ENCODE measurements around the gene ADGRL3.

The ADGRL3 gene

GRCh38 chr4:62028745-62029144, 828.6 kb downstream of the ADGRL3 start:
- TF ChIP-seq CTCF (IDR thresholded peaks at IDR 0.05; ENCODE audit: extremely low read depth, insufficient read depth, missing control alignments), result no peak
- DNase-seq (ENCODE audit: low spot score), result no peak
- in situ Hi-C loops (cut with MboI; ENCODE audit: low pct_unique_long_range_greater_than_20kb, low sequenced_read_pairs, unreplicated experiment), result no loop called here

DNA sequence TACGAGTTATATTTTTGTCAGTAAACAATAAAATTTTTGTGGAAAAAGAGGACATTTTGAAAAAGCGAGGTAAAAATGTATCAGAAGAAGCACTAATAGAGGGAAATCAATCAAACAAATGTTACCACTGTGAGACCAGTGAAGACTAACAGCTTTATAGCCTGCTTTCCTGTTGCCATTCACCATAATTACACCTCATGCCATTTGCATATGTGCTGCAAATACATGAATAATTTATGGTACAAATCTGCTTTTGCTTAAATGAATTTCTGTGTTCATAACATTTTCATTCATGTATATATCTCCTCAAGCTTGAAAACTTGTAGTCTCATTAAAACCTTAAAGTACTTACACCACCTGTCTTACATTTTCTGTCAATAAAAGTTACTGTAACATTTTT, 830.8 kb downstream of the ADGRL3 start:
- in situ Hi-C loops (cut with MboI; ENCODE audit: low pct_unique_long_range_greater_than_20kb, low sequenced_read_pairs, unreplicated experiment), result no loop called here
- DNase-seq (ENCODE audit: low spot score), result no peak
- no peak for TF ChIP-seq CTCF (IDR thresholded peaks at IDR 0.05; ENCODE audit: extremely low read depth, insufficient read depth, missing control alignments)

DNA sequence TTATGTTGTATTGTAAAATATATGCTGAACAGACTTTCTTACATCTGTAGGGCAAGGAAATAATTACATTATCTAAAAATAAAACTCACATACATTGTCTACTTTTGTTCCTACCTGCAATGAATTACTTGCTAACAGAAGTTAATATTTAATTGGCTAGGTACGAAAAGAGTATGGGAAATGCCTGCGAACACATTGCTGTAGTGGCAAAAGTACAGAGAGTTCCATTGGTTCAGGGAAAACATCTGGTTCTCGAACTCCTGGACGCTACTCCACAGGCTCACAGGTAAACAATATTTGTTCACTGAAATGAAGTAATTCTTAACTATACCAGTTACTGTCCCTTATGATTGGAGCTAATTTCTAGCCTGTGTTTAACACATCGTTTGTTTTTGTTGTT, 837.4 kb downstream of the ADGRL3 start:
- no peak for DNase-seq (ENCODE audit: low spot score)
- in situ Hi-C loops (cut with MboI; ENCODE audit: low pct_unique_long_range_greater_than_20kb, low sequenced_read_pairs, unreplicated experiment), result no loop called here
- no peak for TF ChIP-seq CTCF (IDR thresholded peaks at IDR 0.05; ENCODE audit: extremely low read depth, insufficient read depth, missing control alignments)

- no peak for DNase-seq (ENCODE audit: low spot score)
- in situ Hi-C loops (cut with MboI; ENCODE audit: low pct_unique_long_range_greater_than_20kb, low sequenced_read_pairs, unreplicated experiment), result no loop called here
- TF ChIP-seq CTCF (IDR thresholded peaks at IDR 0.05; ENCODE audit: extremely low read depth, insufficient read depth, missing control alignments), result no peak
Measured at GRCh38 chr4:62051332-62051731, 851.2 kb downstream of the ADGRL3 start.

GRCh38 chr4:62053974-62054373, 853.8 kb downstream of the ADGRL3 start:
- DNase-seq (ENCODE audit: low spot score), result no peak
- in situ Hi-C loops (cut with MboI; ENCODE audit: low pct_unique_long_range_greater_than_20kb, low sequenced_read_pairs, unreplicated experiment), result no loop called here
- TF ChIP-seq CTCF (IDR thresholded peaks at IDR 0.05; ENCODE audit: extremely low read depth, insufficient read depth, missing control alignments), result no peak

DNA sequence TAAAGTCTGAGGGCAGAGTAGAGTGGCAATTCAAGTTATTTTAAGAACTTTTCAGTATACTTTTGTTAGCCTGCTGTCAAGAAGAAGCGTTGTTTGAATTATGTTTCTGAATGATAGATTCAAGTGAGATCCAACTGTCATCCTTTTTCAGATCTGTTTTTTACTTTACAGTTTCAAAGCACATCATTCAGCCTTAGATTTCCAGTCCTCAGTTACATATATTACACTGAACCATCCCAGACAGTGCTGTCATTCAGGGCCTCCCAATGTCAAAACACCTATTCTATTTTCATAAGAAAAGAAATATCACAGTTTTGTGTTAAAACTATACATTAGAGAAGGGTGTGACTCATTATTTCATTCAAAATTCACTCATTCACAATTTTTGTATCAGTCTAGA, 856.9 kb downstream of the ADGRL3 start:
- no peak for DNase-seq (ENCODE audit: low spot score)
- in situ Hi-C loops (cut with MboI; ENCODE audit: low pct_unique_long_range_greater_than_20kb, low sequenced_read_pairs, unreplicated experiment), result no loop called here
- TF ChIP-seq CTCF (IDR thresholded peaks at IDR 0.05; ENCODE audit: extremely low read depth, insufficient read depth, missing control alignments), result no peak

DNA sequence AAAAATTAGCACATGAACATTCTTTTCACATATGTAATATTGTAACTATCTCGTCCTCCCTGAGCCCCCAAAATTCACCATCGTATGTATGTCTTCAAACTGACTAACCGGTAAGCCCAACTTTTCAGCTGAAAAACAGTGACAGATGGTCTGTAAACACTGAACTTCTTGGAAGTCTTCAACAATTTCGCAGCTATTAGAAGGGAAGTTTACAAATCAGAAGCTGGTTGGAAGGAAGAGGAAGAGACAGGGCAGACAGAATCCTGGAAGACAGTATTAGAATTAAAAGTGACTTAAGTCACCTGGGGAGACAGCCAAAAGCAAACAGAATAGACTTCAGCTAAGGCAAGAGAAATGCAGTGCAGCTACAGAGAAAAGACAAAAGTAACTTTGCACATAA, 858.4 kb downstream of the ADGRL3 start:
- no peak for TF ChIP-seq CTCF (IDR thresholded peaks at IDR 0.05; ENCODE audit: extremely low read depth, insufficient read depth, missing control alignments)
- no peak for DNase-seq (ENCODE audit: low spot score)
- in situ Hi-C loops (cut with MboI; ENCODE audit: low pct_unique_long_range_greater_than_20kb, low sequenced_read_pairs, unreplicated experiment), result no loop called here
